HL-60 (cell line): Measurements from ENCODE around the gene BCL2.

Source experiments
- DNase-seq, 2 experiments: peaks; one replicate each; pipeline ENCODE4 v3.0.0-alpha.2; 2010 to 2020; ENCODE audit warnings: low read depth in 1 of 2, low spot score in 1 of 2
- H3K27ac ChIP-seq: fragments of 250-450 bp; sonication (Bioruptor Pico); replicated peaks from 2 replicates; pipeline ENCODE4 v1.5.1; 2020; ENCODE audit warnings: mild to moderate bottlenecking, moderate library complexity
- H3K27me3 ChIP-seq: fragments of 250-450 bp; sonication (Bioruptor Pico); 2 replicates; pipeline ENCODE4 v1.5.1; 2021; ENCODE audit warnings: mild to moderate bottlenecking, moderate library complexity; ENCODE audit not compliant: insufficient read depth, poor library complexity, severe bottlenecking
- H3K4me3 ChIP-seq: replicated peaks from 2 replicates; pipeline ENCODE4 v1.5.1; 2011; ENCODE audit warnings: mild to moderate bottlenecking, control low read depth, low read length; ENCODE audit not compliant: insufficient read depth
- GABPA ChIP-seq: IDR thresholded peaks from 2 replicates; pipeline ENCODE4 v1.6.1; 2012; ENCODE audit warnings: low read depth
- POLR2AphosphoS5 ChIP-seq: IDR thresholded peaks from 2 replicates; pipeline ENCODE4 v1.6.1; 2012; ENCODE audit warnings: low read depth
- SPI1 ChIP-seq: IDR thresholded peaks from 2 replicates; pipeline ENCODE4 v1.6.1; 2012; ENCODE audit warnings: low read depth, mild to moderate bottlenecking, borderline replicate concordance
- TF ChIP-seq, protein P1 (sequence below): IDR thresholded peaks from 2 replicates; pipeline ENCODE4 v1.6.1; 2012; ENCODE audit warnings: low read depth; ENCODE audit not compliant: insufficient replicate concordance
- TF ChIP-seq, protein P2 (sequence below): IDR thresholded peaks from one replicate; pipeline ENCODE4 v1.5.1; 2011; ENCODE audit warnings: low read length, control low read depth, inconsistent platforms; ENCODE audit not compliant: insufficient read depth

BCL2 gene

DNA sequence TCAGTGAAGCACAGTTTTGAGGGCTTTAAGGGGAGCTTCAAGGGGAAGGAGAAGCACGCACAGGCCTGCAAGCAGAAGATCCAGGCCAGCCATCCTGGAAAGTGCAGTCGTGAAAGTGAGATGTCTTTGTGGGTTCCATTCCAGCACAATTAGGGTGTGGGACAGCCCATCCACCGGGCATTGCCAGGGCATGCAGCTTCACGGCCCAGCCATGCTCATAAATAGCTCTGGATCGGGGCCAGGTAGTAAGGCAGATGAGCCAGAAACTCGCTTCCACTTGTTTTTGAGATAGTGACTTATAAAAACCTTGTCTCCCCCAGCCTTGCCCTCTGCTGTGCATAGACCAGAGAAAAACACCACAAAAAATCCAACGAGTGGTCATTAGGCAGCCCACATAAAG is 26.5 kb upstream of the BCL2 start:
- TF ChIP-seq, protein P1, sequence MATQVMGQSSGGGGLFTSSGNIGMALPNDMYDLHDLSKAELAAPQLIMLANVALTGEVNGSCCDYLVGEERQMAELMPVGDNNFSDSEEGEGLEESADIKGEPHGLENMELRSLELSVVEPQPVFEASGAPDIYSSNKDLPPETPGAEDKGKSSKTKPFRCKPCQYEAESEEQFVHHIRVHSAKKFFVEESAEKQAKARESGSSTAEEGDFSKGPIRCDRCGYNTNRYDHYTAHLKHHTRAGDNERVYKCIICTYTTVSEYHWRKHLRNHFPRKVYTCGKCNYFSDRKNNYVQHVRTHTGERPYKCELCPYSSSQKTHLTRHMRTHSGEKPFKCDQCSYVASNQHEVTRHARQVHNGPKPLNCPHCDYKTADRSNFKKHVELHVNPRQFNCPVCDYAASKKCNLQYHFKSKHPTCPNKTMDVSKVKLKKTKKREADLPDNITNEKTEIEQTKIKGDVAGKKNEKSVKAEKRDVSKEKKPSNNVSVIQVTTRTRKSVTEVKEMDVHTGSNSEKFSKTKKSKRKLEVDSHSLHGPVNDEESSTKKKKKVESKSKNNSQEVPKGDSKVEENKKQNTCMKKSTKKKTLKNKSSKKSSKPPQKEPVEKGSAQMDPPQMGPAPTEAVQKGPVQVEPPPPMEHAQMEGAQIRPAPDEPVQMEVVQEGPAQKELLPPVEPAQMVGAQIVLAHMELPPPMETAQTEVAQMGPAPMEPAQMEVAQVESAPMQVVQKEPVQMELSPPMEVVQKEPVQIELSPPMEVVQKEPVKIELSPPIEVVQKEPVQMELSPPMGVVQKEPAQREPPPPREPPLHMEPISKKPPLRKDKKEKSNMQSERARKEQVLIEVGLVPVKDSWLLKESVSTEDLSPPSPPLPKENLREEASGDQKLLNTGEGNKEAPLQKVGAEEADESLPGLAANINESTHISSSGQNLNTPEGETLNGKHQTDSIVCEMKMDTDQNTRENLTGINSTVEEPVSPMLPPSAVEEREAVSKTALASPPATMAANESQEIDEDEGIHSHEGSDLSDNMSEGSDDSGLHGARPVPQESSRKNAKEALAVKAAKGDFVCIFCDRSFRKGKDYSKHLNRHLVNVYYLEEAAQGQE: no peak
- Histone ChIP-seq H3K4me3 (no peak overlapping the region), H3K27me3 (no peaks in the 10 kb centered on the region), H3K27ac (no peak overlapping the region)
- DNase-seq: no peak

DNA sequence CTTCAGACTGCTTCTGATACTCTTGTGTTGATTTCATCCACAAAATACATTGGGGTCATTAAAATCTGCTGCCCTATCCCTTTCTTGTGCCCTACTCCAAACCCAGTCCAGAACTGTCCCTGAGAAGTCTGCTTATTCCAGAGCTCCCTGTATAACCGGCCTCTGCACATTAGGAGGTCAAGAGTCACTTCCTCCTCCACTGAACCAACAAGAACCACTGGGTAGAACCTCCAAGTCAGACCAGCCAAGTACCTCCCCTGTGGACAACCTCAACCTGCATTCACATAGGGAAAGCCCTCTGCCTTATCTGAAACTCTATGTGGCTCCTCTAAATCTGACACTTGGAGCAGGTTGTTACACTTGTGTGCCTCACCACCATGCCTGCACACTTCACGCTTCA is 25.3 kb upstream of the BCL2 start:
- H3K27ac ChIP-seq: no peak overlapping the region
- TF ChIP-seq, protein P1: no peak
- TF ChIP-seq POLR2AphosphoS5 (no peak), SPI1 (no peak), GABPA (no peak)
- TF ChIP-seq, protein P2, sequence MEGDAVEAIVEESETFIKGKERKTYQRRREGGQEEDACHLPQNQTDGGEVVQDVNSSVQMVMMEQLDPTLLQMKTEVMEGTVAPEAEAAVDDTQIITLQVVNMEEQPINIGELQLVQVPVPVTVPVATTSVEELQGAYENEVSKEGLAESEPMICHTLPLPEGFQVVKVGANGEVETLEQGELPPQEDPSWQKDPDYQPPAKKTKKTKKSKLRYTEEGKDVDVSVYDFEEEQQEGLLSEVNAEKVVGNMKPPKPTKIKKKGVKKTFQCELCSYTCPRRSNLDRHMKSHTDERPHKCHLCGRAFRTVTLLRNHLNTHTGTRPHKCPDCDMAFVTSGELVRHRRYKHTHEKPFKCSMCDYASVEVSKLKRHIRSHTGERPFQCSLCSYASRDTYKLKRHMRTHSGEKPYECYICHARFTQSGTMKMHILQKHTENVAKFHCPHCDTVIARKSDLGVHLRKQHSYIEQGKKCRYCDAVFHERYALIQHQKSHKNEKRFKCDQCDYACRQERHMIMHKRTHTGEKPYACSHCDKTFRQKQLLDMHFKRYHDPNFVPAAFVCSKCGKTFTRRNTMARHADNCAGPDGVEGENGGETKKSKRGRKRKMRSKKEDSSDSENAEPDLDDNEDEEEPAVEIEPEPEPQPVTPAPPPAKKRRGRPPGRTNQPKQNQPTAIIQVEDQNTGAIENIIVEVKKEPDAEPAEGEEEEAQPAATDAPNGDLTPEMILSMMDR: no peak
- H3K27me3 ChIP-seq: no peaks in the 10 kb centered on the region
- no peak for DNase-seq
- no peak overlapping the region for H3K4me3 ChIP-seq

GRCh38 chr18:63344263-63344662 is 24.7 kb upstream of the BCL2 start:
- no peak overlapping the region for H3K27ac ChIP-seq
- H3K4me3 ChIP-seq: no peak overlapping the region
- no peak for TF ChIP-seq POLR2AphosphoS5
- TF ChIP-seq SPI1: no peak
- TF ChIP-seq, protein P1: no peak
- TF ChIP-seq GABPA: no peak
- TF ChIP-seq, protein P2: no peak

GRCh38 chr18:63342206-63342605 is 22.6 kb upstream of the BCL2 start:
- DNase-seq: peak in 1 of 2 experiments; percentile 33
- no peak for TF ChIP-seq POLR2AphosphoS5
- TF ChIP-seq, protein P1: no peak
- TF ChIP-seq, protein P2: peak; percentile 70
- H3K27me3 ChIP-seq: no peaks in the 10 kb centered on the region
- no peak overlapping the region for H3K27ac ChIP-seq
- no peak overlapping the region for H3K4me3 ChIP-seq

More at GRCh38 chr18:63344263-63344662, 24.7 kb upstream of the BCL2 start:
- no peak for DNase-seq
- H3K27me3 ChIP-seq: no peaks in the 10 kb centered on the region
